NCI-H2029 treated with DMSO at 0.1 percent for 48 hours (cell line): Measurements from ENCODE around the gene XKR3.
"Not testable (repeated sequence)": the region's sequence is repeated elsewhere in the genome, so short reads cannot be mapped to it uniquely, and the experiment has no call there.

Source experiments
- DNase-seq: peaks from one replicate; lab custom pipeline; 2025; lab: John Stamatoyannopoulos, UW

Gene XKR3

DNA sequence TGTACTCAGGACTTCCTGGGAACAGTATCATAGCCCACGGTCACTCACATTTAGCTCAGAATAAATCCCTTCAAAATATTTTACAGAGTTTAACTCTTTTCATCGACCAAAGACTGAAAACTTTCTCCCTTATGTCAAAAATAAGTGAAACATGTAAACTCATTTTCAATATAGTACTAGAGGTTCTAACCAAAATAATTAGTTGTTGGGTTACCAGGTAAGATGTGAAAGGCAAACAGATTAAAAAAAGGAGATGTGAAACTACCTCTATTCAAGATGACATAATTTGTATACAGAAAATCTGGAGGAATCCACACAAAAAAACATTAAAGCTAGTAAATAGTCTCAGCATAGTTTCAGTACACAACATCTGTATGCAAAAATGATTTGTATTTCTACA is 20.3 kb downstream of the XKR3 start:
- DNase-seq = no peak

GRCh38 chr22:16803255-16803917 is 21.8 kb downstream of the XKR3 start:
- no peak for DNase-seq

DNA sequence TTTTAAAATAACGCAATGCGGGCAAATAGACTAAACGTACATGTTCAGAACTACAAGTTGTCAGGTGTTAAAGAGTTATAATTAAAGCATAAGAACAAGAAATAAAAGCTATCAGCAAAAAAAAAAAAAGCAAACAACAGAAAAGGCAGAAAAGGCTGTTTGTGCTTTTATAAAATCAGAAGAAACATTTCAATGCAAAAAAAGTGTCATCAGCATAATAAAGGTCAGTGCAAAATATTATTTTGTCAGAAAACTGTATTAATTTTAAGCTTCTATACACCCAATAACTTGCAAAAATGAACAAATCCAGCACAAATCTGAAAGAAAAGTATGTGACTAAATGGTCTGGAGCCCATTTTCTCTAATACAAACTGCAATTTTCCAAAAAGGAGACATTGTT is 23.6 kb downstream of the XKR3 start:
- no peak for DNase-seq

DNA sequence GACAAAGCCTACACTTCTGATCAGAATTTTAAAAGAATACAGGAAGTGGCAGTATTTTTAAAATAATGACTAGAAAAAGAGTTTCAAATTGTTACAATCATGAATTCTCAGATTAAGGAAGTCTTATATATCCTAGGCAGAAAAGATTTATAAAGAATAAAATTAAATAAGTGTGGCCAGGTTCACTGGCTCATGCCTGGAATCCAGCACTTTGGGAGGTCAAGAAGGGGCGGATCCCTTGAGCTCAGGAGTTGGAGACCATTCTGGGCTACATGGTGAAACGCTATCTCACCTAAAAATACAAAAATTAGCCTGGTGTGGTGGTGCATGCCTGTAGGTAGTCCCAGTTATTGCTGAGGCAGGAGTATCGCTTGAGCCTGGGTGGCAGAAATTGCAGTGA is 24.1 kb downstream of the XKR3 start:
- no peak for DNase-seq

GRCh38 chr22:16800358-16800757 is 24.9 kb downstream of the XKR3 start:
- DNase-seq = no peak

DNA sequence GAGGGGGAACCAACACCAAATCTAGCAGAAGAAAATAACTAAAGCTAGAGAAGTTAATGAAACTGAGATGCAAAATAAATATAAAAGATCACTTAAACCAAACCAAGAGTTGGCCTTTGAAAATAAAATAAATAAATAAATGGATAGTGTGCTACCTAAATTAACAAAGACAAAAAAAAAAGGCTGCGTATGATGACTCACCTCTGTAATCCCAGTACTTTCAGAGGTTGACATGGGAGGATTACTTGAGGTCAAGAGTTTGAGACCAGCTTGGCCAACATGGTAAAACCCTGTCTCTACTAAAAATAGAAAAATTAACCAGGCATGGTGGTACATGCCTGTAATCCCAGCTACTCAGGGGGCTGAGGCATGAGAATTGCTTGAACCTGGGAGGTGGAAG is 29.7 kb downstream of the XKR3 start:
- DNase-seq = not testable (repeated sequence)

DNA sequence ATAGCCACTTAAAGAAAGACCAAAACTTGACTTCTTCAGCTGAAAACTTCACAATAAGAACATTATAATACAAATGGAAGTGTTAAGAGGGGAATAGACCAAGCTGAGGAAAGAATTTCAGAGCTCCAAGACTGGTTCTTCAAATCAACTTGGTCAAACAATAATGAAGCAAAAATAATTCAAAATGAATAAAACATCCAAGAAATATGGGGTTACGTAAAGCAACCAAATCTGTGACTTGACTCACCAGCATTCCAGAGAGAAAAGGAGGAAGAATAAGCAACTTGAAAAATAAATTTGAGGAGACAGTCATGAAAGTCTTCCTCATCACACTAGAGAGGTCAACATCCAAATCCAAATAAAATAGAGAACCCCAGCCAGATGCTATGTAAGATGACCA is 31.4 kb downstream of the XKR3 start:
- DNase-seq = no peak

DNA sequence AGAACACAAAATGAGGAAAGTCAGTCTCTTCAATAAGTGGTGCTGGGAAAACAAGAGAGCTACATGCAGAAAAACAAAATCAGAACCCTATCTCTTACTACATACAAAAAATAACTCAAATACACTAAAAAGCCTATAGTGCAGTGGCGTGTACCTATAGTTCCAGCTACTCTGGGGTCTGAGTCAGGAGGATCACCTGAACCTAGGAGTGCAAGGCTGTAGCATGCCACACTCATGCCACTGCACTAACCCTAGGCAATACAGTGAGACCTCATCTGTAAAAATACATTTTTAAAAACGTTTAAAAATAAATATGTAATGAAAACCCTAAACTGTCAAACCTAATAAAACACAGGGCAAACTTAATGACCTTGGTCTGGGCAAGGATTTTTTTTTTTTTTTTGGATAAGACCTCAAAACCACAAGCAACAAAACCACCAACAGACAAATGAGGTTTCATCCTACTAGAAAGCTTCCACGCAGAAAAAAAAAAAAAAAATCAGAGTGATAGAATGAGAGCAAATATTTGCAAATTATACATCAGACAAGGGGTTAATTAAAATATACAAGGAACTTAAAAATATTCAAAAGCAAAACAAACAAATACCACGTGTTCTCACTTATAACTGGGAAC is 35.2 kb downstream of the XKR3 start:
- DNase-seq = no peak

- DNase-seq = no peak
Observed at GRCh38 chr22:16783930-16784354, 41.3 kb downstream of the XKR3 start.

DNA sequence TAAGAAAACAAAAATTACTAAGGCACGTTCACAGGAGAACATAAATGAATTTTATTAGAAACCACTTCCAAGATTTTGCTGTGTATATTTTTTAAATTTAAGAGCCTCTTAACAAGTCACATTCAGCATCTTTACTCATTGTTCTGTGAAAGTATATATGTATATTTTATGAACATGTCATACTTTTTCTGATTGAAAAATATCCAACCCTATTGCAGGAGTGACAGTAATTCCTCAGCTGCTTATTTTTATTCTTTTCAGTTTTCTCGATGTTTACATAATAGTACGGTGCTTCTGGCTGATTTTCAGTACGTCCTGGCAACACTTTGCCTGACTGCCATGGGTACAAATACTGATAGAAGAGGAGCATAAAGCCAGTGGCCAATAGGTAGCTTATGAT is 41.8 kb downstream of the XKR3 start:
- DNase-seq = no peak

DNA sequence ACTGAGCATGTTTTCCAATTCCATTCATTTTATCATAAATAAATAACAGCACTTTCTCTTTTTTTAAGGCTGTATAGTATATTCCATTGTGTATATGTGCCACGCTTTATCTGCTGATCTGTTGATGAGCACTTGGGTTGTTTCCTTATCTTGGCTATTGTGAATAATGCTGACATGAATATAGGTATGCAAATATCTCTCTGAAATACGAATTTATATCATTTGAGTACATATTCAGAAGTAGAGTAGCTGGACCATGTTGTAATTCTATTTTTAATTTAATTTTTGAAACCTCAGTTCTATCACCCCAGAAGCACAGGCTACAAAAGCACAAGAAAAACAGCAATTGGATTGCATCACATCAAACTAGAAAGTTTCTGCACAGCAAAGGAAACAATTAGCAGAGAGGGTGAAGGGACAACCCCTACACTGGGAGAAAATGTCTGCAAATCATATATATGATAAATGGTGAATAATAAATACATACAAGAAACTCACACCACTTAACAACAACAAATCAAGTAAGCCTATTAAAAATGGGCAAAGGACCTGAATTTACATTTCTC is 43.4 kb downstream of the XKR3 start:
- no peak for DNase-seq

DNA sequence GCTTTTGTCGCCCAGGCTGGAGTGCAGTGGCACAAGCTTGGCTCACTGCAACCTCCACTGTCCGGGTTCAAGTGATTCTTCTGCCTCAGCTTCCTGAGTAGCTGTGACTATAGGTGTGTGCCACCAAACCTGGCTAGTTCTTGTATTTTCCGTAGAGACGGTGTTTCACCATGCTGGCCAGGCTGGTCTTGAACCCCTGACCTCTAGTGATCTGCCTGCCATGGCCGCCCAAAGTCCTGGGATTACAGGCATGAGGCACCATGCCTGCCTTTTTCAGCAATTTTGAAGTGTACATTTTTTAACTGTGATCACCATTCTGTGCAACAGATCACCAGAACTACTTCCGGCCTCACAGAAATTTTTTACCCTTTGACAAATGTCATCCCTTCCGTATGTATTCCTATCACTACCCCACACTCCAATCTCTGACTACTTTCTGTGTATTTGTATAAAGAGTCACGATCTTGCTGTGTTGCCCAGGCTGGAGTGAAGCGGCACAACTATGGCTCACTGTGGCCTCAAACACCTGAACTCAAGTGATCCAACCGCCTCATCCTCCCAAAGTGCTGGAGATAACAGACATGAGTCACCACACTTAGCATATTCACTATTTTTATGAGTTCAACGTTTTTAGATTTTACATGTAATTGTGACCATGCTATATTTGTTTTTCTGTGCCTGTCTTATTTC is 44.0 kb downstream of the XKR3 start:
- DNase-seq = no peak

DNA sequence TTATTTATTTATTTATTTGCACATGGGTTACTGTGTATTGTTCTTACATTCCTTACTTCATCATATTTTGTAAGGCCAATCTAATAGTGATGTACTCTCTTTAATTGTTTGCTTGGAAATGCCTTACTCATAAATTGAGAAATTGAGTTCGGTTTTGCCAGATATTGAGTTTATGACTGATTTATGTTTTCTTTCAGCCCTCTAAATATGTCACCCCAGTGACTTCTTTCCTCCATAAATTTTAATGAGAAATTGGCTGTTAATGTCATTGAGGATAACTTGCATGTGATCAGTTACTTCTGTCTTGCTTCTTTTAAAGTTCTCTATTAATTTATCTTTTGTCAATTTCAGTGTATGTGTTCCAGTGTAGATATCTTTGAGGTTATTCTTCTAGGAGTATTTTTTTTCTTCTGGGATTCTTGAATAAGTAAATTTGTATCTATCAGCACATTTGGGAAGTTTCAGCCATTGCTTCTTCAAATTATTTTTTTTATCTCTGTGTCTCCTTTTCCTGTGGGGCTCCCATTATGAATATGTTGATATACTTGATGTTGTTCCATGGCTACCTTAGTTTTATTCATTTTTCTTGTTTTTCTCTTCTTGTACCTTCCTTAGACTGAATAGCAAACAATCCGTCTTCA is 47.8 kb downstream of the XKR3 start:
- DNase-seq = no peak

DNA sequence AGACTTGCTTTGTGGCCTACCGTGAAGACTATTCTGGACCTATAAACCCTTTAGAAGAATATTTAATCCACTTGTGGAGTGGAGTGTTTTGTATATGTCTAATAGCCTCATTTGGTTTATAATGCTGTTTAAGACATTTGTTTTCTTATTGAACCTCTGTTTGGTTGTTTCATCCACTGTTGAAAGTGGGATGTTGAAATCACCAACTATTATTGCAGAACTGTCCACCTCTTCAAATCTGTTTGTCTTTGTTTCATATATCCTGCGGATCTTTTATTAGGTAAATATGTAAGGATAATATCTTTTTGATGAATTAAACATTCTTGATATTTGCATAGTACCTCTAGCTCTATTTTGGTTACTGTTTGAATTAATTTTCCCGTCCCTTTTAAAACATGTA is 49.1 kb downstream of the XKR3 start:
- no peak for DNase-seq

DNA sequence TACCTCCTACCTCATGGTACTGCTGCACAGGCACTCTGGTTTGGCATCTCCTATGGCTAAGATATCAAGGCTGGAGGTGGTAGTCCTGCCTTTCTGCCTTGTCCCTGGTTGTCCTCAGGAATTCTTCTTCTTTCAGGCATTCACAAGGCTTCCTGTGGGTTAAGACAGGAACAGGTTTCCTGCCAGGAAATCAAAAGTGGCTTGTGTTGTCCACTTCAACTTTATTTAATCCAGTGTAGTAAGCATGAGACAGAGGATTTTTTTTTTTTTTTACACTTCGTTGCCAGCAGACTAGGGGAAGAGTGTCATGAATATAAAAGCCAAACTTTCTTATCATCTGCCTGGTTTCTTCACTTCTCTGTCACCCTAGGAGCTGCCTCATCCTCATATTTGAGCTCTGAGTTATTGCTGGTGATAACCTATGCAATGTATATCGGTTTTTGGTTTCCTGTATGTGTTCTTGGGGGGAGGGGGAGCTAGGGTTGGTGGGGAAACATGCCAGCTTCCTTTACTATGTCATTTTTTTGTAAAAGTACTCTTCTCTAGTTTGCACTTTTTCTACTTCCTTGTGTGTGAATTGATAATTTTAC is 50.2 kb downstream of the XKR3 start:
- DNase-seq = no peak

GRCh38 chr22:16771569-16771968 is 53.6 kb downstream of the XKR3 start:
- not testable (repeated sequence) for DNase-seq

DNA sequence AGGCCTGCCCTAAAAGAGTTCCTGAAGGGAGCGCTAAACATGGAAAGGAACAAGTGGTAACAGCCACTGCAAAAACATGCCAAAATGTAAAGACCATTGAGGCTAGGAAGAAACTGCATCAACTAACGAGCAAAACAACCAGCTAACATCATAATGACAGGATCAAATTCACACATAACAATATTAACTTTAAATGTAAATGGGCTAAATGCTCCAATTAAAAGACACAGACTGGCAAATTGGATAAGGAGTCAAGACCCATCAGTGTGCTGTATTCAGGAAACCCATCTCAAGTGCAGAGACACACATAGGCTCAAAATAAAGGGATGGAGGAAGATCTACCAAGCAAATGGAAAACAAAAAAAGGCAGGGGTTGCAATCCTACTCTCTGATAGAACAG is 57.3 kb downstream of the XKR3 start:
- not testable (repeated sequence) for DNase-seq

DNA sequence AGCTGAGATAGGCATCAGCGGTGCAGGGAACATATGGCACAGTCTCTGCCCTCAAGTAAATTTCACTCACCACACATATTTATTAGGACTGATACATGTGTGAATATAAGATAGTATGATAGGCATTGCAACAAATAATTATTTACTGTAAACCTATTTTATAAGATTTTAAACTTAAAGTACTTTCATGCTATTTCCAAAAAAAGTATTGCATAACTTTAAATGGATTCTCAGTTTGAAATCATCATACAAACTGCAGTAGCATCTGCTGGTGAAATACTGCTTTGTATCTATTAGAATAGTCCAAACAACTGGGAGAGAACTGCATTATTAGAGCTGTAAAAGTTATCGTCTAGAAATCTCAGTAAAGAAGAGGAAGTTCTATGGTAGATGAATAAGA is 63.0 kb downstream of the XKR3 start:
- not testable (repeated sequence) for DNase-seq

DNA sequence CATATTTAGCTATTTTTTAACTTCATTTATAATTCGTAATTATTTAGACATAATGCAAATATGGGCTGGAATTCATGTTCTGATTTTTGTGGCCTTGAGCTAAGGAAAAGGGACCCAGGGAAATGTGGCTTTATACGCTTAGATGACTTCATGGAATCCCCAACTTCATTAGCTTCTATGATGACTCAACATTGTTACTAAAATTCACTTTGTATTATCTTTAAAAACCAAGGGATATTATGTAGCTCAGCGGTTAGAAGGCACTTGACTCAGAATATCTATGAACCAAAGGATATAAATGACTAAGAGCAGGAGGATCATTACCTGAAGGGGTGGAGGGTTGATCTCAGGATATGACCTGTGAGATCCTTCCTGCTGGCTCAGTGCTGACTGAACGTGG is 64.8 kb downstream of the XKR3 start:
- DNase-seq = not testable (repeated sequence)

DNA sequence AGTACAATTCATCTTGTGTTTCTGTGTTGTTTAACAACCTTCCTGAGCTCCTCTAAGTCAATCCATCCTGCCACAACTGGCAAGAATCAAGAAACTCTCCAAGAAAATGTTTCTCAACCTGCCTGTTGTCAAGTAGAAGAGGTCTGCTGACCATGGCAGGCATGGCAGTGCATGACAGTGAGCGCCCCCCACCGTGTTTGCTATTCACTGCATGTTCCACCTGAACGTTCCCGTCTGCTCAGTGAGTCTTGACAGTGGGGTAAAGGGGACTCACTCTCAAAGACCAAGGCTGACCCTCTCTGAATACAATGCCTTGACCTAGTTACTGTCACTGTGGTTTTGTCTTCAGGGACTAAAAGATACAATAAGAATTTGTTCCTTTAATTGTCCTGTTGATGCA is 75.9 kb downstream of the XKR3 start:
- DNase-seq = not testable (repeated sequence)

- DNase-seq = not testable (repeated sequence)
Observed at GRCh38 chr22:16748160-16748929, 76.9 kb downstream of the XKR3 start.
